ENCODE results near the gene MAPK7.

The MAPK7 gene

DNA sequence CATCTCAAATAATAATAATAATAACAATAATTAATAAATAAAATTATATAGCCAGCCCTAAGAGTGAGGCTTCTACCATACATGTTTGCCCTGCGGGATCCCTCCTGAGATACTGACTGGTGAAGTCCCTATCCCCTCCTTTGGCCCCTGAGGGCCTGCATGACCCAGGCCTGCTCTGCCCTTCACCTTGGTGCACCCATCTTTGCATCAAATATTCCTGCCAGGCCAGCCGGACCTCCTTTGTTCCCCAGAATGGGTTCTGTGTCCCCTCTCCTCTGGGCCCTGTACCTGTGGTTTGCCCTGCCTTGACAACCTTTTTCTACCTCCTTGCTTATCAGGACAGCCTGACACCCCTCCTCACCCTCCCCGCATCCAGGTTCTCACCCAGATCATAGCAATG is 30.8 kb downstream of the MAPK7 start:
- TF ChIP-seq, protein P1, sequence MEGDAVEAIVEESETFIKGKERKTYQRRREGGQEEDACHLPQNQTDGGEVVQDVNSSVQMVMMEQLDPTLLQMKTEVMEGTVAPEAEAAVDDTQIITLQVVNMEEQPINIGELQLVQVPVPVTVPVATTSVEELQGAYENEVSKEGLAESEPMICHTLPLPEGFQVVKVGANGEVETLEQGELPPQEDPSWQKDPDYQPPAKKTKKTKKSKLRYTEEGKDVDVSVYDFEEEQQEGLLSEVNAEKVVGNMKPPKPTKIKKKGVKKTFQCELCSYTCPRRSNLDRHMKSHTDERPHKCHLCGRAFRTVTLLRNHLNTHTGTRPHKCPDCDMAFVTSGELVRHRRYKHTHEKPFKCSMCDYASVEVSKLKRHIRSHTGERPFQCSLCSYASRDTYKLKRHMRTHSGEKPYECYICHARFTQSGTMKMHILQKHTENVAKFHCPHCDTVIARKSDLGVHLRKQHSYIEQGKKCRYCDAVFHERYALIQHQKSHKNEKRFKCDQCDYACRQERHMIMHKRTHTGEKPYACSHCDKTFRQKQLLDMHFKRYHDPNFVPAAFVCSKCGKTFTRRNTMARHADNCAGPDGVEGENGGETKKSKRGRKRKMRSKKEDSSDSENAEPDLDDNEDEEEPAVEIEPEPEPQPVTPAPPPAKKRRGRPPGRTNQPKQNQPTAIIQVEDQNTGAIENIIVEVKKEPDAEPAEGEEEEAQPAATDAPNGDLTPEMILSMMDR (IDR thresholded peaks at IDR 0.05) = no peak
- H3K27me3 ChIP-seq = peaks cover 12% of the 10 kb centered on the region
- no peak overlapping the region for H3K4me3 ChIP-seq (ENCODE audit: low read depth in 1 of 2, low read length in 1 of 2)
- no peaks in the 10 kb centered on the region for H3K4me1 ChIP-seq (ENCODE audit: control insufficient read depth in 1 of 2, insufficient read depth in 1 of 2, low read depth in 1 of 2, low read length in 1 of 2)
- no peaks in the 10 kb centered on the region for H3K9me3 ChIP-seq
- H3K36me3 ChIP-seq = no peaks in the 10 kb centered on the region
- no peak overlapping the region for H3K27ac ChIP-seq

DNA sequence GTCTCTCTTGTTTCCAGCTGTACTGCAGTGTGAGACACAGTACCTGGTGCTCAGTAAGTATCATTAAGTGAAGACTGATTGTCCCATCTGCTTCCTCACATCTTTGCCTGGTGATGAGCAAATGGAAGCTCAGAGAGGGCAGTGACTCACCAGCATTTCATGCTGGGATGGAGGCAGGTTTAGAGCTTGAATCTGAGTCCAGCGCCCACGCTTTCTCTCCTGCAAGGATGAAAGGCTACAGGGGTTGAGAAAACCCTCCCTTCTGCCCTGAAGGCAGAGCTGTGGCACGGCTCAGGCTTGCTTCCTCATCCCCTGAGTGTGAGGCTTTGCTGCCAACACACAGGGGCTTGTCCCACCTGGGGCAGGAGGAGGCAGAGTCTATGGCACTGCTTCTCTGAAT is 31.2 kb downstream of the MAPK7 start:
- peaks cover 12% of the 10 kb centered on the region for H3K27me3 ChIP-seq

DNA sequence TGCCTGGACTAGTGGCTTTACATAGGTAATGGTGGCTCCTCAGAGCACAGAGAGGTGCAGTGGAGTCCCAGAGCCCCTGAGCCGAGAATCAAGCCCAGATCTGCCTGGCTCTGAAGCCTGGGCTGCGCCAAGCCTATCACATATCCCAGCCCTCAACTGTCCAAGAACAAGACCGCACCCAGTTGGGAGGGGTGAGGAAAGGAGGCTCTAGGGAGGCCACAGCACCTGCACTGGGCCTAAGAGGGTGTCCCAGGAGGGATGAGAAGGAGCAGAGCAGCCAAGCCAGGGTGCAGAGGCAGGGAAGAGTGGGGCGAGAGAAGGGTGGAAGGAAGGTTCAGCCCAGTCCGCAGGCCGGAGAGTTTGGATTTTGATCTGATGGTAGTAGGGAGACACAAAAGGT is 31.8 kb downstream of the MAPK7 start:
- TF ChIP-seq, protein P1 (IDR thresholded peaks at IDR 0.05) = no peak
- no peak overlapping the region for H3K27ac ChIP-seq
- H3K27me3 ChIP-seq = peaks cover 12% of the 10 kb centered on the region

More for the DNA sequence above, 31.2 kb downstream of the MAPK7 start:
- H3K27ac ChIP-seq = no peak overlapping the region
- no peaks in the 10 kb centered on the region for H3K9me3 ChIP-seq
- no peaks in the 10 kb centered on the region for H3K36me3 ChIP-seq
- TF ChIP-seq, protein P1 (IDR thresholded peaks at IDR 0.05) = no peak
- no peak overlapping the region for H3K4me3 ChIP-seq (ENCODE audit: low read depth in 1 of 2, low read length in 1 of 2)
- no peaks in the 10 kb centered on the region for H3K4me1 ChIP-seq (ENCODE audit: control insufficient read depth in 1 of 2, insufficient read depth in 1 of 2, low read depth in 1 of 2, low read length in 1 of 2)

DNA sequence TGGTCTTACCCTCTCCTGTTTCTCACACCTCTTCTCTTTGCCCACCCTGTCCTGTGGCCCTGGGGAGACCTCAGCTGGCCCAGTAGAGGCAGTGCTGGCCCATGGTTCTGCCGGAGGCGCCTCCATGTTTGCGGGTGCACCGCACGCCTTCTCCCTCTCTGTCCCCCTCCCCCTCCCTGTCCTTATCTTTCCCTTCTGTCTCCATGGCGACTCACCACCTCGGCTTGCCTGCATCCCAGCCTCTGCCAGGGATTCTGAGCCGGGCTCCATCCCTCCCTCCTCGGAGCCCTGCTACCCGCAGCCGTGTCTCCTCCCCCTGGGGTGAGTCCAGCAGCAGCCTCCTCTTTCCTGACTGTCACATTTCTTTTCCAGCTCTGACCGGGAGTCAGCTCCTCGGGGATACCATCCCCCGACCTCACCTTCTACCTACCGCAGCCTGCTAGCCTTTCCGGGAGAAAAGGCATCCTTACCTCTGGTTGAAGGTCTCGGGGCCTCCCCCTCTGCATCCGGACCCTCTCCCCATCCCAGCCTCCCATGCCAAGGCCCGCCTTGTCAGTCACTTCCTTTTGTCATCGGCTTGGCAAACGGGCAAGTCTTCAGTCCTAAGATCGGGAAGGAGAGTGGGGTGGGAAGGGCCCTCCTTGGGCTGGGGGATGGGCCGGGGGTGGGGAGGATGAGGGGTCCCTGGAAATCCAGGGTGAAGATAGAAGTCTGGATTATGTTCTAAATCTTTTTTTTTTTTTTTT is 32.8 kb downstream of the MAPK7 start, which contains the start of gene RNF112:
TSS of gene RNF112 (plus strand) at position 358 of the 746 bp plus-strand sequence. CDS start at position 535, 177 bp downstream.
- Histone ChIP-seq H3K4me1 (ENCODE audit: control insufficient read depth in 1 of 2, insufficient read depth in 1 of 2, low read depth in 1 of 2, low read length in 1 of 2) (no peaks in the 10 kb centered on the region), H3K27me3 (peaks cover 12% of the 10 kb centered on the region), H3K9me3 (no peaks in the 10 kb centered on the region), H3K36me3 (no peaks in the 10 kb centered on the region), H3K4me3 (ENCODE audit: low read depth in 1 of 2, low read length in 1 of 2) (no peak within 1 kb of the TSS), H3K27ac (no peak within 1 kb of the TSS)
- TF ChIP-seq, protein P1 (IDR thresholded peaks at IDR 0.05) = no peak

More for the DNA sequence above, 31.8 kb downstream of the MAPK7 start:
- no peaks in the 10 kb centered on the region for H3K4me1 ChIP-seq (ENCODE audit: control insufficient read depth in 1 of 2, insufficient read depth in 1 of 2, low read depth in 1 of 2, low read length in 1 of 2)
- H3K9me3 ChIP-seq = no peaks in the 10 kb centered on the region
- no peak overlapping the region for H3K4me3 ChIP-seq (ENCODE audit: low read depth in 1 of 2, low read length in 1 of 2)
- H3K36me3 ChIP-seq = no peaks in the 10 kb centered on the region

DNA sequence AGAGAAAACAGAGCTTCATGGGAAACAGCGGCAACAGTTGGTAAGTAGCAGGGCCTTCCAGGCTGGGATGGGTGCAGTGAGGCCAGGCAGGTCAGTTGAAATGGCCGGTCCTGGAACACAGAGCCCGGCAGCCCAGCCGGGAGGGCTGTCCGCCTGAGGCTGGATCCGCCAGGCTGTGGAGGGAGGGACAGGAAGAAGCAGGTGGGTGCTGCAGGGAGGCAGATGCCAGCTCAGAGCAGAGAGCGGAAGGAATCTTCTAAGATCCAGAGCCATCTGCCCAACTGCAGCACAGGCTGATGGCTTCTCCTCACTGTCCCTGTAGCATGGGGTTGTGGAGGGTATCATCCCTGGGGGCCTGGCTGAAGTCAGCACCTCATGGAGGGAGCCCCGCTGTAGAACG is 33.3 kb downstream of the MAPK7 start:
- Histone ChIP-seq H3K27me3 (peaks cover 12% of the 10 kb centered on the region), H3K9me3 (no peaks in the 10 kb centered on the region), H3K27ac (no peak overlapping the region), H3K36me3 (no peaks in the 10 kb centered on the region), H3K4me1 (ENCODE audit: control insufficient read depth in 1 of 2, insufficient read depth in 1 of 2, low read depth in 1 of 2, low read length in 1 of 2) (no peaks in the 10 kb centered on the region), H3K4me3 (ENCODE audit: low read depth in 1 of 2, low read length in 1 of 2) (no peak overlapping the region)
- TF ChIP-seq, protein P1 (IDR thresholded peaks at IDR 0.05) = no peak
